Vagina (tissue), 2 donors: ENCODE results near the gene TULP4.

Experiments used
- POLR2A ChIP-seq, 2 donors: fragments of 450-650 bp; IDR thresholded peaks; one replicate each; pipeline ENCODE4 v1.6.1; 2017; ENCODE audit warnings: antibody characterized with exemption in 2 of 2, mild to moderate bottlenecking in 2 of 2, moderate library complexity in 2 of 2
- TF ChIP-seq, protein P1 (sequence below), 3 experiments: fragments of 450-650 bp in 2 of 3; fragments of 200-600 bp in 1 of 3; sonication (generic) in 1 of 3; IDR thresholded peaks; one replicate each; pipeline ENCODE4 v1.5.1; 2017 to 2019; ENCODE audit warnings: antibody characterized with exemption in 3 of 3, mild to moderate bottlenecking in 2 of 3, moderate library complexity in 2 of 3

DNA sequence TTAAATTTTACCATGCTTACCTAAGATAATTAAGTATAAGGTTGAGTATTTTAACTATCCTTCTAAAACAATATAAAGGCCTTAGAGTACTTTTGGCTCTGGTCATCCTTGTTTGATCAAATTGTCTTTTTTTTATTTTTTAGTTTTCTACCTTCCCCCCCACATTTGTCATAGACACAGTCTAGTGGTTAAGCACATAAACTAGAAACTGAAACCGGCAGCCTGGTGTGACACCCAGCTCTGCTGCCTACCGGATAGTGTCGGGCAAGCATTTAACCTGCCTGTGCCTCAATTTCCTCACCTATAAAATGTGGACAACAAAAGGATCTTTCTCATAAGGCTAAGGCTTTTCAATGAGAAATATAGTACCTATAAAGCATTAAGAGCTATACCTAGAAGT lies 21.6 kb upstream of the TULP4 start:
- TF ChIP-seq, protein P1, sequence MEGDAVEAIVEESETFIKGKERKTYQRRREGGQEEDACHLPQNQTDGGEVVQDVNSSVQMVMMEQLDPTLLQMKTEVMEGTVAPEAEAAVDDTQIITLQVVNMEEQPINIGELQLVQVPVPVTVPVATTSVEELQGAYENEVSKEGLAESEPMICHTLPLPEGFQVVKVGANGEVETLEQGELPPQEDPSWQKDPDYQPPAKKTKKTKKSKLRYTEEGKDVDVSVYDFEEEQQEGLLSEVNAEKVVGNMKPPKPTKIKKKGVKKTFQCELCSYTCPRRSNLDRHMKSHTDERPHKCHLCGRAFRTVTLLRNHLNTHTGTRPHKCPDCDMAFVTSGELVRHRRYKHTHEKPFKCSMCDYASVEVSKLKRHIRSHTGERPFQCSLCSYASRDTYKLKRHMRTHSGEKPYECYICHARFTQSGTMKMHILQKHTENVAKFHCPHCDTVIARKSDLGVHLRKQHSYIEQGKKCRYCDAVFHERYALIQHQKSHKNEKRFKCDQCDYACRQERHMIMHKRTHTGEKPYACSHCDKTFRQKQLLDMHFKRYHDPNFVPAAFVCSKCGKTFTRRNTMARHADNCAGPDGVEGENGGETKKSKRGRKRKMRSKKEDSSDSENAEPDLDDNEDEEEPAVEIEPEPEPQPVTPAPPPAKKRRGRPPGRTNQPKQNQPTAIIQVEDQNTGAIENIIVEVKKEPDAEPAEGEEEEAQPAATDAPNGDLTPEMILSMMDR (IDR thresholded peaks at IDR 0.05) = no peak
- no peak for TF ChIP-seq POLR2A (IDR thresholded peaks at IDR 0.05)
